CD4-positive, CD25-positive, alpha-beta regulatory T cell (primary cell): ENCODE data around the gene TWIST2. TPM values are rescaled to one million over a fixed set of nuclear protein-coding genes. Genes with fewer than 3 reads are reported as not detected.

Experiments used
- ATAC-seq, 2 donors: fragments of 150-1000 bp; cut with Tn5 transposase; one replicate each; pipeline ENCODE4 v1.10.0; 2021; ENCODE audit warnings: low read depth in 2 of 2, moderate number of reproducible peaks in 2 of 2, moderate library complexity in 1 of 2
- DNase-seq, 3 donors: peaks; one replicate each; pipeline versions ENCODE4 v3.0.0 to v3.0.0-alpha.2; 2012 to 2022; ENCODE audit warnings: mixed read lengths in 1 of 3
- H3K27ac ChIP-seq: one replicate; pipeline ENCODE4 v1.7.0; 2013; ENCODE audit warnings: mild to moderate bottlenecking, low read length; ENCODE audit not compliant: insufficient read depth, poor library complexity, severe bottlenecking
- H3K27me3 ChIP-seq: one replicate; pipeline ENCODE4 v1.7.0; 2013; ENCODE audit warnings: low read length; ENCODE audit not compliant: control insufficient read depth, insufficient read depth
- H3K36me3 ChIP-seq: one replicate; pipeline ENCODE4 v1.7.0; 2013; ENCODE audit warnings: mild to moderate bottlenecking, low read length, moderate library complexity; ENCODE audit not compliant: control insufficient read depth, insufficient read depth
- H3K4me1 ChIP-seq: 2 replicates; pipeline ENCODE4 v1.7.0; 2013; ENCODE audit warnings: mild to moderate bottlenecking, low read length; ENCODE audit not compliant: insufficient read depth, control insufficient read depth, poor library complexity, severe bottlenecking
- H3K4me3 ChIP-seq: one replicate; pipeline ENCODE4 v1.7.0; 2013; ENCODE audit warnings: low read depth, mild to moderate bottlenecking, low read length, moderate library complexity
- H3K9me3 ChIP-seq, 2 experiments: 1 replicate in 1 of 2; 2 replicates in 1 of 2; pipeline ENCODE4 v1.7.0; 2013; ENCODE audit warnings: low read length in 2 of 2, mild to moderate bottlenecking in 1 of 2, moderate library complexity in 1 of 2; ENCODE audit not compliant: control insufficient read depth in 2 of 2
- H3K27ac Mint-ChIP-seq, 3 donors: one replicate each; pipeline ENCODE4 v1.8.0; 2020 to 2022; ENCODE audit warnings: mild to moderate bottlenecking in 3 of 3, mixed read lengths in 3 of 3, moderate library complexity in 2 of 3
- H3K27me3 Mint-ChIP-seq: one replicate; pipeline ENCODE4 v1.8.0; 2022; ENCODE audit warnings: mild to moderate bottlenecking, mixed read lengths
- H3K36me3 Mint-ChIP-seq: one replicate; pipeline ENCODE4 v1.8.0; 2020; ENCODE audit warnings: mixed read lengths
- H3K4me1 Mint-ChIP-seq, 4 donors: one replicate each; pipeline ENCODE4 v1.8.0; 2020 to 2022; ENCODE audit warnings: mixed read lengths in 4 of 4, mild to moderate bottlenecking in 1 of 4
- H3K4me3 Mint-ChIP-seq, 4 donors: one replicate each; pipeline ENCODE4 v1.8.0; 2020 to 2022; ENCODE audit warnings: mild to moderate bottlenecking in 4 of 4, mixed read lengths in 4 of 4, moderate library complexity in 3 of 4
- H3K9me3 Mint-ChIP-seq, 7 donors: one replicate each; pipeline ENCODE4 v1.8.0; 2020 to 2022; ENCODE audit warnings: mixed read lengths in 7 of 7, mild to moderate bottlenecking in 3 of 7, moderate library complexity in 2 of 7
- polyA plus RNA-seq, 4 donors: library from polyadenylated mRNA; unstranded; fragments of 300-500 nt; fragmentation: Illumina TruSeq; gene quantifications; one replicate each; pipeline ENCODE4 v1.2.3, GENCODE V29; 2021
- total RNA-seq: library from RNA; stranded (reverse); gene quantifications from one replicate; pipeline ENCODE4 v1.2.3, GENCODE V29; 2022

TWIST2 gene
- total and polyA plus RNA-seq, 5 donors from 2014 or later: not detected

- H3K36me3 ChIP-seq: no peaks in the 10 kb centered on the region
- no peaks in the 10 kb centered on the region for H3K9me3 ChIP-seq
- no peaks in the 10 kb centered on the region for H3K27me3 ChIP-seq
- H3K27ac ChIP-seq: no peak overlapping the region
- Mint-ChIP-seq H3K36me3 (no peaks in the 10 kb centered on the region), H3K4me3 (no peak overlapping the region), H3K4me1 (no peaks in the 10 kb centered on the region), H3K9me3 (peaks cover 0 to 1% (median 0%) of the 10 kb centered on the region in 7 donors), H3K27ac (no peak overlapping the region), H3K27me3 (no peaks in the 10 kb centered on the region)
- DNase-seq: no peak
- no peak for ATAC-seq
- H3K4me3 ChIP-seq: no peak overlapping the region
- no peaks in the 10 kb centered on the region for H3K4me1 ChIP-seq
Observed at GRCh38 chr2:238942080-238942725, 94.3 kb downstream of the TWIST2 start.

DNA sequence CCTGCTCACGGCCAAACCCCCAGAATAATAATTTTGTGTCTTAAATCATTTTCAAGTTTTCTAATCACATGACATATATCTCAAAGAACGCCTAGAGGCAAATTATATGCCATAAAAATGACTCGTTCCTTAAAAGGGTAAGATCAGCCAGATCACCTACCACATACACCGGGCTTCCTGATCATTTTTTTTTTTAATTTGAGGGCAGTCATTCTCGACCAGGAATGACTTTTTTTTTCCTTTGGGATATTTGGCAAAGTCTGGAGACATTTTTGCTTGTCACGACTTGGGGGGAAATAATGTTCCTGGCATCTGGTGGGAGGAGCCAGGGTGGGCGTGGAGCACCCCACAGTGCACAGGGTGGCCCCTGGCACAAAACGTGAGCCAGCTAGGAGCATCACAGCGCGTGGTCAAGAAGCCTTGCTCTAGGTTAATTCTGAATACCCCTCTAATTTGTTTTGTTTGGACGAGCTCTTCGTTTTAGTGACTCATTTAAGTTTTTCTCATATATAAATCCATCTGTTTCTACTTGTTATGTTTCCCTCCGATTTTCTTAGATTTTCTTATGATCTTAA is 94.9 kb downstream of the TWIST2 start:
- Histone ChIP-seq H3K4me1 (peaks cover under 1% of the 10 kb centered on the region), H3K4me3 (no peak overlapping the region), H3K9me3 (no peaks in the 10 kb centered on the region), H3K27me3 (no peaks in the 10 kb centered on the region), H3K36me3 (no peaks in the 10 kb centered on the region), H3K27ac (no peak overlapping the region)
- no peak for DNase-seq
- H3K9me3 Mint-ChIP-seq: peaks cover 0 to 1% (median 0%) of the 10 kb centered on the region in 7 donors
- H3K4me1 Mint-ChIP-seq: no peaks in the 10 kb centered on the region
- no peak overlapping the region for H3K4me3 Mint-ChIP-seq
- no peak overlapping the region for H3K27ac Mint-ChIP-seq
- ATAC-seq: no peak
- H3K27me3 Mint-ChIP-seq: no peaks in the 10 kb centered on the region
- no peaks in the 10 kb centered on the region for H3K36me3 Mint-ChIP-seq

DNA sequence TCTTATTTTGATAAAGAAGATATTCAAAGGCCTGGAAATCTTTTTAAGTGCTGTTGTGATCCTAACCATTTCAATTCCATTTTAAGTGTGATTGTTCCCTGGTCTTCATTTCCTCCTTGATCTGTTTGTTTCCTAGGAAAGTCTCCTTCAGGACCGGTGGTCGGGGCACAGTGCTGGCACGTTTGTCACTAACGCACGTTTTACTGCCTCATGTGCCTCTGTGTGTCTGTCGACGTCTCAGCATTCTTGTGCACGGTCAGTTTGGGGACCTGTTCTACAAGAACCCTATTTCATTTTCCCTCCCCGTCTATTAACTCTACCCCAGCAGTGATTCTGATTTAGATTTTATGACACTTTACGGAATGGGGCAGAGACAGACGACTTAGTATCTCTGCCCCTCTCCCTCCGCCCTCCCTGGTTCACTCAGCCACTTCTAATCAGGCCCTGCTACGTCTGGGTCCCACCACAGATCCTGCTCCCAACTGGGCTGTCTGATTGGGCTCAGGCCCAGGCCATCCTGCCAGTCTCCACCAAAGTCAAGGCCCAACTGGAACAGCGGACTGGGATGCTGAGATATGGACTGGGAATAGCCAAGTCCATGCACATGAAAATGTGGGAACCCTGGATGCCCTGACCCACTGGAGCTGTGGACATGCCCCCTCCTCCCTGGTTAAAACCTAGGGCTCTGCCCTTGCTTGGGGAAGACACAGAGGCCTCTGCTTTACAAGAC is 95.6 kb downstream of the TWIST2 start:
- no peaks in the 10 kb centered on the region for H3K27me3 ChIP-seq
- peaks cover 4% of the 10 kb centered on the region for H3K4me1 ChIP-seq
- Mint-ChIP-seq H3K36me3 (no peaks in the 10 kb centered on the region), H3K27me3 (no peaks in the 10 kb centered on the region), H3K4me3 (no peak overlapping the region), H3K9me3 (peaks cover 0 to 1% (median 0%) of the 10 kb centered on the region in 7 donors), H3K27ac (no peak overlapping the region), H3K4me1 (peaks cover 0 to 5% (median 0%) of the 10 kb centered on the region in 4 donors)
- H3K36me3 ChIP-seq: no peaks in the 10 kb centered on the region
- H3K4me3 ChIP-seq: no peak overlapping the region
- ATAC-seq (no peak), DNase-seq (no peak)
- H3K9me3 ChIP-seq: no peaks in the 10 kb centered on the region
- no peak overlapping the region for H3K27ac ChIP-seq

DNA sequence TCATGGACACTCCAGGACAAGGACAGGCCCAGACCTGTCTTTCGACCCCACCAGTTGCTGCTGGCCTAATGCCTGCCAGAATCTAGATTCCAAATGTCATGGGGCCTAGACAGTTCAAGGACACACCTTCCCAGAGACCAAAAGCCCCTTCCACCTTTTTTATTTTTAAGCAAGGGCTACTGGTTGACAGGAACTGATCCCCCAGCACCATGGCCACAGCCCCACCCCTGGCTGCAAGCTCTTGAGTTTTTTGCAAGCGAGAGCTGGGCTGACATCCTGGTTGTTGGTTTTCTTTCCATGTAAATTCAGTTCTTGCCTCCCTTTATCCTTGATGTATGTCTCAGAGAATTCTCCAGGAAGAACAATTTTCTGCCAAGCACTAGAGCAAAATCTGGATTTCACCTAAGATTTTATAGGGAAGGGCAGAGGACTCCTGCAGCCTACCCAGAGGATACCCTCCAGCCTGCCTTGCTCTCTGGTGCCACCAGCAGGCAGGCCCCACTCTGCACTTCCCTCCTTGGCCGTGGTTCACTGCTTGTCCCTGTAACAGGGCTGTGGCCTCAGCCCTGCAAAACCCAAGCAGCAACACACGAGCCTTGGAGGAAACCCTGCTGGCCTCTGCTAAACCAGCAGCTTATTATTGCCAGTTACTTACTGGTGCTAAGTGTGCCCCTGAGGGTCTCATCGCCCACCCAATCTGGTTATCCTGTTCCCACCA is 97.7 kb downstream of the TWIST2 start:
- Histone ChIP-seq H3K9me3 (no peaks in the 10 kb centered on the region), H3K36me3 (no peaks in the 10 kb centered on the region), H3K27me3 (no peaks in the 10 kb centered on the region), H3K4me3 (no peak overlapping the region), H3K4me1 (peaks cover 4% of the 10 kb centered on the region), H3K27ac (no peak overlapping the region)
- Mint-ChIP-seq H3K27me3 (no peaks in the 10 kb centered on the region), H3K36me3 (no peaks in the 10 kb centered on the region), H3K27ac (no peak overlapping the region), H3K4me1 (peaks cover 0 to 6% (median 0%) of the 10 kb centered on the region in 4 donors), H3K4me3 (no peak overlapping the region), H3K9me3 (peaks cover 0 to 1% (median 0%) of the 10 kb centered on the region in 7 donors)
- no peak for ATAC-seq
- DNase-seq: peak in 1 of 3 donors; percentile 6

- no peak overlapping the region for H3K27ac ChIP-seq
- no peak overlapping the region for H3K4me3 ChIP-seq
- Mint-ChIP-seq H3K4me1 (peaks cover 0 to 6% (median 0%) of the 10 kb centered on the region in 4 donors), H3K27ac (no peak overlapping the region), H3K36me3 (no peaks in the 10 kb centered on the region), H3K27me3 (no peaks in the 10 kb centered on the region), H3K9me3 (no peaks in the 10 kb centered on the region), H3K4me3 (no peak overlapping the region)
- DNase-seq (no peak), ATAC-seq (no peak)
- H3K27me3 ChIP-seq: no peaks in the 10 kb centered on the region
- peaks cover 4% of the 10 kb centered on the region for H3K4me1 ChIP-seq
- H3K36me3 ChIP-seq: no peaks in the 10 kb centered on the region
- no peaks in the 10 kb centered on the region for H3K9me3 ChIP-seq
Observed at GRCh38 chr2:238946318-238947242, 98.7 kb downstream of the TWIST2 start.

DNA sequence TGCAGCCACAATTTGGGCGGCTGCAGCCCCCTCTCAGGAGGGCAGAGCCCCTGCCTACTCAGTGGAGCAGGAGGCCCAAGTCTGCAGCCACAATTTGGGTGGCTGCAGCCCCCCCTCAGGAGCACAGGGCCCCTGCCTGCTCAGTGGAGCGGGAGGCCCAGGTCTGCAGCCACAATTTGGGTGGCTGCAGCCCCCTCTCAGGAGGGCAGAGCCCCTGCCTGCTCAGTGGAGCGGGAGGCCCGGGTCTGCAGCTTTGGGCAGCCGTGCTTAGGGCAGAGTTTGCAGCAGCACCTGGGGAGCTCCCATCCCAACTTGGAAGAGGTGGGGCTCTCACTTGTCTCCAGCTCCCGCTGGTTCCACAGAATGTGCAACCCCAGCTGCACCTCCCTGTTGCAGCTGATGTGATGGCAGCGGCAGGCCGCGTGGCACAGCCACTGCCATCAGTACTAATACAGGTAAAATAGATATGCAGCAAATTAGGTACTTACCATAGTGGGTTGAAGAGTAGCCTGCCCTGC is 99.4 kb downstream of the TWIST2 start:
- no peak for DNase-seq
- Mint-ChIP-seq H3K4me1 (peaks cover 0 to 6% (median 0%) of the 10 kb centered on the region in 4 donors), H3K36me3 (no peaks in the 10 kb centered on the region), H3K27me3 (no peaks in the 10 kb centered on the region), H3K9me3 (no peaks in the 10 kb centered on the region), H3K4me3 (no peak overlapping the region), H3K27ac (peak overlapping the region in 1 of 3 donors; percentile 78)
- Histone ChIP-seq H3K9me3 (no peaks in the 10 kb centered on the region), H3K36me3 (no peaks in the 10 kb centered on the region), H3K27ac (no peak overlapping the region), H3K27me3 (no peaks in the 10 kb centered on the region), H3K4me1 (peaks cover 4% of the 10 kb centered on the region), H3K4me3 (no peak overlapping the region)
- no peak for ATAC-seq
